ENCODE data around the gene SMYD3. TPM values are rescaled to one million over a fixed set of nuclear protein-coding genes. Genes with fewer than 3 reads are reported as not detected.

Gene SMYD3
- total and polyA plus RNA-seq, 2 of the 13 experiments (the other 11 are each of a cell fraction or from before 2014, with no cell fraction given) = 27.7 to 35.8 TPM

- TF ChIP-seq ZFP1 (CRISPR knock-in tag; IDR thresholded peaks at IDR 0.05) (peak; percentile 60; the same call in 1 of the 2 replicates), PATZ1 (CRISPR knock-in tag; IDR thresholded peaks at IDR 0.05) (peak; percentile 63), ZNF292 (CRISPR knock-in tag; IDR thresholded peaks at IDR 0.05; ENCODE audit: borderline replicate concordance, low read depth) (peak; percentile 94), TBX2 (CRISPR knock-in tag; IDR thresholded peaks at IDR 0.05; ENCODE audit: borderline replicate concordance) (peak; percentile 89), ZBED4 (CRISPR knock-in tag; IDR thresholded peaks at IDR 0.05; ENCODE audit: borderline replicate concordance) (peak; percentile 37; the same call in 1 of the 2 replicates)
Measured at GRCh38 chr1:246176126-246177024, 330.7 kb downstream of the SMYD3 start (continued).
